GM19438 (cell line): Measurements from ENCODE around the gene CYB5B.
"Not testable (repeated sequence)": the region's sequence is repeated elsewhere in the genome, so short reads cannot be mapped to it uniquely, and the experiment has no call there.

Experiments
- ATAC-seq: cut with Tn5 transposase; IDR thresholded peaks from one replicate; pipeline ENCODE4 v1.9.1; 2021; ENCODE audit warnings: low read depth; ENCODE audit not compliant: unreplicated experiment

The CYB5B gene

DNA sequence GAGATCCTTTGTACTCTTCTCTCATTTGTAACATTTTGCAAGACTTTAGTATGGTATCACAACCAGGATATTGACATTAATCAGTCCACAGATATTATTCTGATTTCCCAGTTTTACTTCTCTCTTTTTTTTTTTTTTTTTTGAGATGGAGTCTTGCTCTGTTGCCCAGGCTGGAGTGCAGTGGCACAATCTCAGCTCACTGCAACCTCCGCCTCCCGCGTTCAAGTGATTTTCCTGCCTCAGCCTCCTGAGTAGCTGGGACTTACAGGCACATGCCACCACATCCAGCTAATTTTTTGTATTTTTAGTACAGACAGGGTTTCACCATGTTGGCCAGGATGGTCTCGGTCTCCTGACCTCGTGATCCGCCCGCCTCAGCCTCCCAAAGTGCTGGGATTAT is 16.6 kb downstream of the CYB5B start:
- ATAC-seq, result not testable (repeated sequence)

DNA sequence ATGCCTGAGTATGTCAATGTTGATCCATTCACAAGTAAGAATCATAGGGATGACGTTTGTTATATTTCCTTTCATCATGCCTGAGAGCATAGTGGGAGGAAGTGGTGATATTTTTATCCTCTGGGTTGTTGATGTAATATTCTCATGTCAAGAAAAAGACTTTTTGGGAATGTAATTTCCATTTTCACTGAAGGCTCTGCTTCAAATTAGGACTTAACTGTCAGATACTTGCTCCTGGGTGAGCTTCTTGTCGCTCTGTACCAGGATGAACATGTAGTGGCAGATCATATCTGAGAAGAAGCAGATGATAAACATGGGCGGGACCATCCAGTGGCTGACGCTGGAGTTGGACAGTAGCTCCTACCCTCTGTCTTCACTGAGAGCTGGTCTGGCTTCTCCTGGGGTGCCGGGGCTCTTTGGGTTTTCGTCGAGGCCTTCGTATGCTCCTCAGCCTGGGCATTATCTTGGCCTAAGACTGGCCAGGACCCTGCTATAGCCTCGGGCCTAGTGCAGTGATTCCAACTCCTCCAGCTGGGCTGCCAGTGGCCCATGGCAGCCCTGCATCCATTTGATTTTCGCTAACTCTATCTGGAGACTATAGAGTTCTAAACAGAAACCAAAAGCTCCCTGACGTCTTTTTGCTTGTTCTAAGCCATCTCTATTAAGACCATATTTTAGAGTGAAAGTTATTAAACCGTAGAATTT is 19.7 kb downstream of the CYB5B start:
- no peak for ATAC-seq

DNA sequence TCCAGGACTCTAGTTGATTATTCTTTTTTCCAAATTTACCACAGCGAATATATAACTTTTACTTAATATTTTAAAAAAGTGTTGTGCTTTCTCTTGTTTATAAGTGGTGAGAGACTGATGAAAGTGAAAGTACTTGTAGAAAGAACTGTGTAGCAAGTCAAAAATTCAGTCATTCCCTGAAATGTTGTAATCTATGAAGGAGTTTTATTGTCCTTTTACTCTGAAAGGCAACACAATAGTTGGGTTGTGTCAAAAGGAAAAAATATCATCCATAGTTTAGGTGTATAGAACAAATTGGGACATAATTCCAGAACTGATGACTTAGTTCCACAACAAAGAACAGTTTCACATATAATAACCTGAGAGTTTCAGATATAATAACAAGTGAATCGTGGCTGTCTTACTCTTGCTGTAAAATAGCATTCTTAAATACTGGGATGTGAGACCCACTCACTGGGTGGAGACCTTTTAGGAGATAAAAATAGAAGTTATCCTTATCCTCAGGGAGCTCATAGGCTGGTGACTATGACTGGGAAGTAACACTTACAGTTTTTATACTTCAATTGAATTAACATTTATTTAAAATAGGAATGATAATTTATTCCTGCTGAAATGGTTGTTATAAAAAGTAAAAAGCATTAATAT is 20.6 kb downstream of the CYB5B start:
- no peak for ATAC-seq

DNA sequence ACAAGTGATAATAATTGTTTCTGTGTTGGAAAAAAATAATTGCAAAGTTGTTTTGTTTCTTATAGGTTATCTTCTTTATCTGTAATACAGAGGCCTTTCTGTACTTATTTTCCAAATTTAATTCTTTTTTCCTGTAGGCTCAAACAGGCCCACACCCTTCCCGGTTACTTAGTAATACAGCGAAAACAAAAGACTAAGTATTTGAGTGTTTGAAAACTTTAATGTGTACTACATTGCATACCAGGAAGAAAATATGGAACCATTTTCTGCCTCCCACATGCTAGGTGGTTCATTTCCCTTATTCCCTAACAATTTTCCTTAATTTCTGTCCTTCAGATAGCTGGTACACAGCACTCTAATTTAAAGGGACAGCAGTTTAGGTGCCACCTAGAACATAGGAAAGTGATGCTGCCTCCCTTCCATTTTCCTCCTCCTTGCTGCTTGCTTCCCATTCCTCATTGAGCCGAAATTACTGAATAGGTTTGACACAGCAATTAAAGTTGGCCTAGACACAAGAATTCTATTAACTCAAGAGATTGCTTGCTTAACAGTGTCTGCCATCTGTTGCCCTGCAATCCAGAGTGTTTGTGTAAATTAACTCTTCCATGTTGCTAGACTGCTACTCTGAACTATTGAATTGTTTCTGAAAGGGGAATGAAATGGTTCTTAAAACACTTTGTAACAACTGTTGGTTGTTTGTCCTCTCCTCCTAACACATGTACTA is 24.2 kb downstream of the CYB5B start:
- ATAC-seq, result no peak

DNA sequence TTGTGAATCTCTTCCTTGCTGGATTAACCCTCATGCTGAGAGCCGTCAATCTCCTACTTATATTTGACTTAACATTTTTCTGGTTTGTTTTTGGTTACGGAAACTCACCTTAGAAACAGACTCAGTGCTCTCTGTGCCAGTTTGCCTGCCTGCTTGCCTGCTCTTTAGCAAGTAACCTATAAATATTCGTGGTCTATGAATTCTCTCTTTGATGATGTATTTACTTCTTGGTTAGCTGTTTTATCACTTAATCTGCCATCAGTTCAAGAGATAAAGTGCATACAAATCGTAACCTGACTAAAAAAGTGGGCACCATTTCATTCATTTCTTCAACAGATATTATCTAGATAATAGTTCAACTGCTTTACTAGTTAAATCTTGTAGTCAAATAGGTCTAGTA is 26.7 kb downstream of the CYB5B start:
- no peak for ATAC-seq

DNA sequence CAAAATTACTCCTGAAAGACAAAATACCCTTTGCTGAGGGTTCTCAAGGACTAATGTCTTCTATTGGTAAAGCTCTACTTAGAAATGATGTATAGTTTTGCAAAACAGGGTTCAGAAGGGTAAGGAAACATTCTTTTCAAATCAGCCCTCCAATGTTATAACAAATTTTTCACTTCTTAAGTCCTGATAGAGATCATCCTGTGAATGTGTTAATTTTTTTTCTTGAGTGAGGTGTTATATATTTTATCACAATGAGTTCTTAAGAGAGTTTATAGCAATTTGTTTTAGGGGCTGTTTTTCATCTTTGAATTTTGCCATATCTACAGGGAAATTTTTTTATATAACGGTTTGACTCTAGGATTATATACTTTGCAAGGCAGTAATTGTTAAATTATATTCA is 29.5 kb downstream of the CYB5B start:
- no peak for ATAC-seq

DNA sequence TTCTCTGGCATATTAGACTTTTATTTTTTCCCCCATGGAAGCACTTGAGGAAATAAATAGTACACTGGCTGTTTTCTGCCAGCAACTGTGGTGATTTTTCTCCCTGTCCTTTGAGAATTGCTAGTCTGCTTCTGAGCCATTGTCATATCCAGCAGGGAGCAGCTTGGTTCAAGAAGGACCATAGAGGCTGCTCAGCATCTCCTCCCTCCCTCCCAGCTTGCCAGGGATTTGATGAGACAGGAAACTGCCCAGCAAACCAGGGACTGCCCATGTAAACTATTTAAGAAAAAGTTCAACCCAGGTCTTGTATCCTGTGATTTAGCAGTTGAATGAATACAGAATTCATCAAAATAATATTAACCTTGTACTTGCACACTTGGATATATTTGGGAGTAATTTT is 39.5 kb downstream of the CYB5B start:
- ATAC-seq, result no peak

DNA sequence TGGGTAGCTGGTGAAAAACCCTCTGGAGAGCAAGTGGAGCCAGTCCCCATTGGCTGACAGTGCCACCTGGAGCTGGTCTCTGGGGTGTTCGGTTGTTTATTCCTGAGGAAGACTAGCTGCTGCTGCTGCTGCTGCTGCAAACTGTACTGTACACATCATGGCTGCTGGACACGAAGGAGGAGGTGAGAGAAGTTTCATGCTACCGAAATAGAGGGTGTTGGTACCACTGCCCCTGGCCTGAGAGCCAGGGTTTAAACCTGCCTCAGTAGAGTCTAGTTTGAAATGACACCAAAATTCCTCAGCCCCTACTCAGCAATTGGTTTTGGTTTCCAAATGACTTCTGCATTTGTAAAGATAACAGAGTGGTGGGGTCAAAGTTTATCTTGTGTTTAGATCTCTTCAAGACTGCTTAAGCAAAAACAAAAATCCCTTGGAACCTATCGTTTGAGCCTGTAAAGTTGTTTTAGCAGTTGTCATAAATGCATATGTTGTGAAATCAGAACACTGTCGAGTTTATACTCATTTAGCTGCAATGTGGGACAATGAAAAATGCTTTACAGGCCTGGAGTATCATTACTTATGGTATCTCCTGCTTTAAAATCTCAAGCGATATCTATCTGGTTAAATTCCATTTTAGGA is 40.8 kb downstream of the CYB5B start:
- no peak for ATAC-seq

DNA sequence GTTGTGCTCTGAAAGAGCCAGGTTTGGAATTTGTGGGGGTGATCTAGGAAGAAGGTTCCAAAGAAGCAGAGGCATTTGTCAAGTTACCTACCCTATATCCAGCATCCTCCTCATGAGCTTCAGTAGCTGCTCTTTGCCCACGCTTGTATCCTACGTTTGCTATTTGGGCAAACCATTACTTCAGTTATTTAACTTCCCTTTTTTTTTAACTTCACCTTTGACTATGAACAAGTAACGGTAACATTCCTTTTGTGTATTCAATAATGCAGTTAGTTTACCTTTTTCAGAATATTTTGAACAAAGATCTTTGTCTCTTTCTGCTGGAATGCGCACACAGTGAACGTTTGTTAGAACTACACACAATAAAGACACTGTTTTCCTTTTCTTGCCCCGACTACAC is 41.5 kb downstream of the CYB5B start:
- ATAC-seq, result no peak

DNA sequence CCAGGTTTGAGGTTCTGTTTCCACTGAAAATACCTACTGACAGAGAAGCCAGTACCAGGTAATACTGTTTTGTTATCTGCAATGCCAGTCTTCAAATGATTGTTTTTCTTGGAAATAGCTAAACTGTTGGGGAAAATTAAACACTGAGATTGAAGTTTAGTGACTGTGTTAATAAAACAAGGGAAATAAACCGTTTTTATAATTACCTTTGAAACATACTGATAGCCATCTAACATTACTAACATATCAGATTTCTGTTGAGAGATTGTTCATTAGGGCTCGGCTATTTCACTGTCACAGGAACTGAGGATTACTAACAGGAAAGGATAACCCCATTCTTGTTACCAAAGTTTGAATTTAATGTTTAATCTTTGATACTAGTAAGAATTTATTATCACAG is 42.1 kb downstream of the CYB5B start:
- ATAC-seq, result no peak

DNA sequence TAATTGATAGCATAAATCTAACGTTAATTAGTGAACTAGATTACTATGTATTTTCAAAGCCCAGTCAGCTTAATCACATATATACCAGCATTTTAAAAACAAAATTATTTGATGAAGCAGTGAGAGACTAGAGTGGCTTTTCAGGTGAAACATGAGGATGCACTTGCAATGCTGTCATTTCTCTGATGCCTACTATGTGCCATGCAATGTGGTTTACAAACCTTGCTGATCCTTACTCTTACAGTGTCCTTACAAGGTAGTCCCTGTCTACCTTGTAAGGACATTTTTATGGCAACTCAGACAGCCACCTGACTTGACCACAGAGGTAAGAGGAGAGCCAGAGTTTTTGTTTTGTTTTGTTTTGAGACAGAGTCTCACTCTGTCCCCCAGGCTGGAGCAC is 42.7 kb downstream of the CYB5B start:
- ATAC-seq, result no peak

DNA sequence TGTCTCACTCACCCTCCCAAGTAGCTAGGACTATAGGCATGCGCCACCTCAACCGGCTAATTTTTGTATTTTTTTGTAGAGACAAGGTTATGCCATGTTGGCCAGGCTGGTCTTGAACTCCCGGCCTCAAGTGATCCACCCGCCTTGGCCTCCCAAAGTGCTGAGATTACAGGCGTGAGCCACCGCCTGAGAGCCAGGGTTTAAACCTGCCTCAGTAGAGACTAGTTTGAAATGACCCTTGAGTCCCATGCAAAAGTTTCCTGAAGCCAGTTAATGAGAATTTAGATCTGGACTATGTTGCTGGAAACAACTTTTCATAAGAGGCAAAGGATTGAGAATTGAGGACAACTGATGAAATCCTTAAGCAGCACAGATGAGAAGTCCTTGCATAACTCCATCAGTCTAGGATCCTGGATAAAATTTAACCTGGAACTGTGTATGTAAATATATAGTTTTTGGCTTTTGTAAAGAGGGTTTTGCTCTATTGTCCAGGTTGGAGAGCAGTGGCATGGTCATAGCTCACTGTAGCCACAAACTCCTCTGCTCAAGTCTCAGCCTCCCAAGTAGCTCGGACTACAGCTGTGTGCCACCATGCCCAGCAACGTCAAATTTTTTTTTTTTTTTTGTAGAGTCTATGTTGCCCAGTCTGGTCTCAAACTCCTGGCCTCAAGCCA is 43.2 kb downstream of the CYB5B start:
- no peak for ATAC-seq

DNA sequence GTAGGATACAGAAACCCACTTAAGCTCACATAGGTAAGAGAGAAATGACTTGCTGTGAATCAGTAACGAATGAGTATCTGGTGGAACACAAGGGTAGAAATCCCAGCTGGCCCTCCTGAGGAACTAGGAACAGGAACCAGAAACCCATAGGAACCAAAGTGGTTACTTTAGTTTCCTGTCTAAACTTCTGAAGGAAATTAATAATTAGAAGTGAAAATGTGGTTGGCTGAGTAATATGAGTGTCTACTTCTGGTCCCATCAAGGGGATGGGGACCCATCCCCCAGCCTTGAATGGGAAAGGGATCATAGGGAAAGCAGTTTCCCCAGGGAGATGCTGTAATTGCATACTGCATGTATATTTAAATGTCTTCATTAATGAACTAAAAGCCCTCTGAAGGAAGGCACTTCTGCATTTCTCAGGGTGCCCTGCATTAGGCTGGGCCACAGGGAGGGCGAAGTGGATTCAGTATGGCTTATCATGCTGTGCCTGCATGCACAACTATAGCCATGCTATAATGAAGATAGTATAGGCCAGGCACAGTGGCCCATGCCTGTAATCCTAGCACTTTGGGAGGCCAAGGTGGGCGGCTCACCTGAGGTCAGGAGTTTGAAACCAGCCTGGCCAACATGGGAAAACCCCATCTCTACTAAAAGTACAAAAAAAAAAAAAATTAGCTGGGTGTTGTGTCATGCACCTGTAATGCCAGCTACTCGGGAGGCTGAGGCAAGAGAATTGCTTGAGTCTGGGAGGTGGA is 45.6 kb downstream of the CYB5B start:
- ATAC-seq, result peak; percentile 57

DNA sequence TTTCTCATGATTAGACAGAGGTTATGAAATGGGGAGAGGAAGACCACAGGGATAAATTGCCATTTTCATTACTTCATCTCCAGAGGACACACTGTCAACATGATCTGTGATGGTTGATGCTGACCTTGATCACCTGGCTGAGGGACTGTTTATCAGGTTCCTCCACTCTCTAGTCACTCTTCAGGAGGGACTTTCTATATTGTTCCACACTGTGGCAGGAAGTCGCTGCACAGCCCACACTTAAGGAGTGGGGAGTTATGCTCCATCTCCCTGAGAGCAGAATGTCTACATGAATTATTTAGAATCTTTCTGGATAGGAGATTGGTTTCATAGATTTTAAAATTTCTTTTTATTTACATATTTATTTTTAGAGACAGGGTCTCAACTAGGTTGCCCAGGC is 46.7 kb downstream of the CYB5B start:
- ATAC-seq, result no peak

DNA sequence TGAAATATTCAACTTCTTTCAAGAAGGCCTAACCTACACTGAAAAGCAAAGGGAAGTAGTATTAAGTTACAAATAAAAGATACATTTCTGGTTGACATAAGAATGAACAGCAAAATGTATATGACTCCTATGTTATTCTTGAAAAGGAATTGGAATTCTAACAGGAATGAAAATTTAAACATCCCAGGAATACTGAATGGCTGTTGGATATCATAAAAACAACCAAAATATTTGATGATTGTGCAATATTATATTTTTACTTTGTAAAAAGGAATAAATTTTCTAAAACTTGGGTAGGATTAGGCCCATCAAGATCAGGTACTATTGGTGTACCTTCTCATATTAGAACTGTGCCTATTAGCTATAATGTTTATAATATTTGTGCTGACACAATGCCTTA is 50.0 kb downstream of the CYB5B start:
- ATAC-seq, result no peak

DNA sequence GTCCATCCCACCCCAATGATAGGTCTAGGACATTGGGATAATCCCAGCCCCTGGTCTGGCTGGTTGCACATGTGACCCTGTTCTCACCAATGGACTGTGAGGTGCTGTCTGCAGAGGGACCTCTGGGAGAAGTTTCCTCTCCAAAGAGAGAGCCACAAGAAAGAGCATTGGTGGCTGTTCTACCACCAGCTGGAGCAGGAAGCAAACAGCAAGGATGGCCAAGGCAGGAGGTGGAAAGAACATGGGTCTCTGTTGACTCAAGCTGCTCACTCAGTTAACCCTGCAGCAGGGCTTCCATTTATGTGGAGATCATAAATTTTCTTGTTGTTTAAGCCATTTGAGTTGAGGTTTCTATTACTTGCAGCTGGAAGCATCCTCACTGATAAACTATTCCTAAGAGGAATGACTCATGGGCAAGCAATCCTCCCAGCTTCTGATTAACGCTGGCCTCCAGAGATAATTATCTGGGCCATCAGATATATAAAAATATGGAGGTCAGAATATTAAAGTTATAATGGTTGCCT is 52.6 kb downstream of the CYB5B start:
- ATAC-seq, result no peak

DNA sequence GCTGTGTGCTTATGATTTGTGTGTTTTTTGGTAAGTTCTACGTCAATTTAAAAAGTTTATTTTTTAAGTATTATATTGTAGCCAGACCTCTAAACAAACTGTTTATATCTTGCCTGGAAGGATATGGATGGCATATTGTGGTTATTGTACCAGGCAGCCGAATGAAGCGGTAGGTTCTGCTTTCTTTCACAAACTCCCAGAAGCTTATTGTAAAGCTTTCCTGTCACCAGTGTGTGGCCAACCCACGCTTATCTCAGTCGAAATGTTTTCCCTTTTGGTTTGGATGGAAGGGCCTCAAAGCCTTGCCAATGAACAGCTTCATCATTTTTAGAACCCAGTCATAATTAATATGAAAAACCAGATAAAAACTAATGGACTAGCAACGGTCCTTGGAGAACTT is 53.1 kb downstream of the CYB5B start:
- no peak for ATAC-seq

DNA sequence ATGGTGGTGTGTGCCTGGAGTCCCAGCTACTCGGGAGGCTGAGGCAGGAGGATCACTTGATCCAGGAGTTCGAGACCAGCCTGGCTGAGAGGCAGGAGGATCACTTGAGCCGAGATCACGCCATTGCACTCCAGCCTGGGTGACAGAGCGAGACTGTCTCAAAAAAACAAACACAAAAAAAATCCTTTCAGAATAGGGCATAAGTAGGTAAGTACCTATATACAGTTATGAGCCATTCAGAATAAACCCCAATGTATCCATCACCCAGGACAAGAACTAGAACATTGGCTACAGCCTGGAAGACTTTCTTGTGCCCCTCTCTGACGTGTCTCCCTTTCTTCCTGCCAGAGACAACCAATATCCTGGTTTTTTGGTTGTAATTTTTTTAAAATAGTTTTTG is 54.3 kb downstream of the CYB5B start:
- no peak for ATAC-seq

DNA sequence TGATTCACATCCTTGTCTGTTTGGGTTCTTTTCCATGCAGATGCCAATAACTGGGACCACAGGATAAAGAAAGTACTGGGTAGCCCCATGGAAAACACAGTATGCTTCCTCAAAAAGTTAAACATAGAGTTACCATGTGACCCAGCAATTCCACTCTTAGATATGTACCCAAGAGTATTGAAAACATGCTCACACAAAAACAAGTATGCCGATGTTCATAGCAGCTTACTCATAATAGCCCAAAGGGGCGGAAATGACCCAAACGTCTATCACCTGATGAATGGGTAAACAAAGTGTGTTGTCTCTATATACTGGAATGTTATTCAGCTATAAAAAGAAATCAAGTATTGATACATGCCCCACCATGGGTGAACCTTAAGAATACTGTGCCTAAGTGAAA is 55.4 kb downstream of the CYB5B start:
- no peak for ATAC-seq

DNA sequence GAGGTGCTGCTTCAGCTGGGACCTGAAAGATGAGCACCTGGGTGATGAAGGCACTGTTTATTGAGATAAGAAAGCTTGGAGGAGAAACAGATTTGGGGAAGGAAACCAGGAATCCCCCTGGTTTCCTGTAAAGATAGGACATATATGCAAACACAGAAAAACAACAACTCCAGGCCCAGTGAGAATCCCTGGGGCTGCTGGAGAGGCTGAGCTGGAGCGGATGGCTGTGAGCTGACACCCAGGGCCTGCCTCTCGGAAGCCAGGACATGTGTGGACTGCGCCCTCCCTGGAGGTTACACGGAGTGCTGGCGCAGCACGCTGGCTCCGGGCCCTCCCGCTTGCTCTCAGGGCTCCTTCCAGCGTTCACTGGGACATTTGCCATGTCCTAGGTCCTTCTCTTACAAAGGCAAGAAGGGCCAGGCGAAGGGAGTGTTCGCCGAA is 57.5 kb downstream of the CYB5B start:
- ATAC-seq, result no peak
